Lower lobe of right lung (tissue), 2 donors: ENCODE data around the gene CCM2L. TPM values are rescaled to one million over a fixed set of nuclear protein-coding genes. Genes with fewer than 3 reads are reported as not detected.

Source experiments
- ATAC-seq, 2 donors: fragments of 200-7000 bp; cut with Tn5 transposase; one replicate each; pipeline ENCODE4 v1.9.1; 2020 to 2022; ENCODE audit warnings: mild to moderate bottlenecking in 2 of 2, moderate library complexity in 2 of 2
- DNase-seq: peaks from one replicate; pipeline ENCODE4 v3.0.0-alpha.2; 2020
- H3K27ac ChIP-seq: fragments of 200-600 bp; one replicate; pipeline ENCODE4 v1.8.0; 2022
- H3K27me3 ChIP-seq: fragments of 200-600 bp; one replicate; pipeline ENCODE4 v1.8.0; 2022; ENCODE audit warnings: low read depth
- H3K36me3 ChIP-seq: fragments of 200-600 bp; one replicate; pipeline ENCODE4 v1.8.0; 2022; ENCODE audit warnings: mild to moderate bottlenecking
- H3K4me1 ChIP-seq: fragments of 200-600 bp; one replicate; pipeline ENCODE4 v1.8.0; 2022
- H3K4me3 ChIP-seq: fragments of 200-600 bp; one replicate; pipeline ENCODE4 v1.8.0; 2022; ENCODE audit warnings: mild to moderate bottlenecking
- H3K9me3 ChIP-seq: fragments of 200-600 bp; one replicate; pipeline ENCODE4 v1.8.0; 2022
- CTCF ChIP-seq: fragments of 200-600 bp; IDR thresholded peaks from one replicate; pipeline ENCODE4 v1.8.0; 2022; ENCODE audit warnings: antibody characterized with exemption, mild to moderate bottlenecking
- intact Hi-C: fragments of 100-400 bp; cut with DNase I; formaldehyde crosslinking; loops from one replicate; pipeline ENCODE4 v1.11.0; 2022
- total RNA-seq: library from RNA; stranded (reverse); fragmentation: NEBNext Ultra II Directional; extraction: Animal tissue kit (Norgen Biotek cat#: 25700); gene quantifications from one replicate; pipeline ENCODE4 v1.2.1, GENCODE V29; 2021
- donor health status: DM: no; HTN: yes; CAD: no; lungs with severe emphysema.

CCM2L gene
- total RNA-seq, 1 donor from 2014 or later = 18.8 TPM

DNA sequence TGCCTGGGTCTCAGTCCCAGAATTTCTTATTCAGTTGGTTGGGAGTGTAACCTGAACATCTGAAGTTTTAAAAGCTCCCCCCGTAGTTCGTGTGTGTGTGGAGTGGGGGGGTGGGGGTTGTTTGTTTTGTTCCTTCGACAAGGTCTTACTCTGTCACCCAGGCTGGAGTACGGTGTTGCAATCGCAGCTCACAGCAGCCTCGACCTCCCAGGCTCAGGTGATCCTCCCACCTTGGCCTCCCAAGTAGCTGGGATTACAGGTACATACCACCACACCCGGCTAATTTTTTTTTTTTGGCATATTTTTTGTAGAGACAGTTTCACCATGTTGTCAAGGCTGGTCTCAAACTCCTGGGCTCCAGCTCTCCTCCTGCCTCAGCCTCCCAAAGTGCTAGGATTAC is 3.1 kb downstream of the CCM2L start:
- TF ChIP-seq CTCF = no peak
- Histone ChIP-seq H3K4me1 (peaks cover 17% of the 10 kb centered on the region), H3K4me3 (no peak overlapping the region), H3K27ac (no peak overlapping the region), H3K9me3 (no peaks in the 10 kb centered on the region), H3K36me3 (no peaks in the 10 kb centered on the region), H3K27me3 (peaks cover 11% of the 10 kb centered on the region)
- intact Hi-C loops = no loop called here
- peak; percentile 11 for DNase-seq
- no peak for ATAC-seq

GRCh38 chr20:32017711-32018251 is 7.5 kb downstream of the CCM2L start:
- DNase-seq (peak; percentile 76), ATAC-seq (peak; percentile 70 to 78)
- Histone ChIP-seq H3K27ac (no peak overlapping the region), H3K4me1 (peaks cover 13% of the 10 kb centered on the region), H3K9me3 (no peaks in the 10 kb centered on the region), H3K27me3 (peaks cover 31% of the 10 kb centered on the region), H3K4me3 (peak overlapping the region; percentile 58), H3K36me3 (peaks cover 2% of the 10 kb centered on the region)
- TF ChIP-seq CTCF = peak; percentile 27
- intact Hi-C loops = no loop called here

DNA sequence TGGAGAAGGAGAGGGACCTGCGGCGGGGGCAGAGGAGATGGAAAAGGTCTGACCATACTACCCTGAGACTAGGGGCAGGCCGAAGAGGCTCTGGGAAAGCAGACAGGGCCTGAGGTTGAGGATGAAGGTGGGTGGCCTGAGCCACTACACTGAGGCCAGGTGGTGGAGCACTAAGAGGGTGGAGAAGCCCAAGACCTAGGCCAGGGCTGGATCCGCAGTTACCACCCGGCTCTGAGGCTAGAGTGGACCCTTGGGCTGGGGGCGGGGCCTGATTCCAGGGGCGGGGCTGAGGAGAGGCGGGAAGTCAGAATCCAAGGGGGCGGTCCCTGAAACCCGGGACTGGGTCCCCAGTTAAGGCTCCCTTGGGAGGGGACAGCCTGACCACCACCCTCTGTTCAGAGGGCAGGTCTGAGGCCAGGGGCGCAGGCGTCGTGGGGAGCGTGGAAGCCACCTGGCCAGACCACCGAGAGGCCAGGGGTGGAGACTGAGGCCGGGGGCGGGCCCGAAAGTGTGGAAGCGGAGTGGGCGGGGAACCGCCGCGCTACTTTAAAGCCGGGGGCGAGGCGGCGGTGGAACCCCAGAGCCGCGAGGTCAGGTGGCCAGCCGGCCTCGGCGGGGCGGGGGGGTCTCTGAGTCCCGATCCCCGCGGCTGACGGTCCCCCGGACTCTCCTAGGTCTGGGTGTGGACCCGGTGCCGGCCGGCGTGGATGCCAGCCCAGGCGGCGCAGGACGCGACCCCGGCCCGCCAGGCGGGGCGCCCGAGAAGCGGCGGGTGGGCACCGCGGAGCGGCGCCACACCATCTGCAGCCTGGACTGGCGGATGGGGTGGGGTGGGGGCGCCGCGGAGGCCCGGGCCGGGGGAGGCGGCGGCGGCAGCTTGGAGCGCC is 8.3 kb downstream of the CCM2L start:
- ATAC-seq (peak; percentile 87 to 92), DNase-seq (peak; percentile 74)
- peaks cover 5% of the 10 kb centered on the region for H3K36me3 ChIP-seq
- peak overlapping the region; percentile 58 for H3K4me3 ChIP-seq
- H3K27me3 ChIP-seq = peaks cover 34% of the 10 kb centered on the region
- no peak for TF ChIP-seq CTCF
- no peak overlapping the region for H3K27ac ChIP-seq
- H3K4me1 ChIP-seq = peaks cover 13% of the 10 kb centered on the region
- intact Hi-C loops = no loop called here
- H3K9me3 ChIP-seq = no peaks in the 10 kb centered on the region

GRCh38 chr20:32019156-32019510 is 8.9 kb downstream of the CCM2L start:
- no peak for TF ChIP-seq CTCF
- H3K27ac ChIP-seq = no peak overlapping the region
- intact Hi-C loops = no loop called here
- H3K27me3 ChIP-seq = peaks cover 34% of the 10 kb centered on the region
- no peaks in the 10 kb centered on the region for H3K9me3 ChIP-seq
- ATAC-seq (no peak), DNase-seq (peak; percentile 43)
- peaks cover 13% of the 10 kb centered on the region for H3K4me1 ChIP-seq
- H3K4me3 ChIP-seq = peak overlapping the region; percentile 58
- peaks cover 5% of the 10 kb centered on the region for H3K36me3 ChIP-seq

- intact Hi-C loops = no loop called here
- no peak for TF ChIP-seq CTCF
- peak overlapping the region; percentile 58 for H3K4me3 ChIP-seq
- H3K36me3 ChIP-seq = peaks cover 5% of the 10 kb centered on the region
- H3K4me1 ChIP-seq = peaks cover 13% of the 10 kb centered on the region
- DNase-seq (no peak), ATAC-seq (no peak)
- no peaks in the 10 kb centered on the region for H3K9me3 ChIP-seq
- H3K27me3 ChIP-seq = peaks cover 28% of the 10 kb centered on the region
- H3K27ac ChIP-seq = no peak overlapping the region
Observed at GRCh38 chr20:32019563-32020463, 9.6 kb downstream of the CCM2L start.
